DLD1 (cell line): ENCODE measurements around the gene MORC1.

ENCODE experiments used
- in situ Hi-C: cut with HindIII; loops from 2 replicates; pipeline ENCODE4 v1.10.0; 2017; ENCODE audit warnings: low sequenced_read_pairs

Gene MORC1

DNA sequence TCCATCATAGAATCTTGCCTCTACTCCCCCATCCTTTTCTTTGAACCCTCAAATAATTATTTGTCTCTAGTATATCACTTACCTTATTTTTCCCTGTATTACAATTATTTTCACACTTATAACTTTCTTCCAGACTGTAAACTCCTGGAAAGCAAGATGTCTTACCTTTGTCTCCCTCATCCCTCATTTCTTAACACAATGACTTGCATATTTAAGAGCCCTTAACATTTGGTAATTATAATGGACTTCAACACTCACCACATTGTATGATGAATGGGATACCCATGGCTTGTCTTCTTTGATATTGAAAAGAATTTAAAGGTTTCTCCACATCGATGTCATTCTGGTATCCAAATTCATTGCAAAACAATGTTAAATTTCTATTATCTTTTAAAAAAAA, 82.9 kb downstream of the MORC1 start:
- in situ Hi-C loops = no loop called here

DNA sequence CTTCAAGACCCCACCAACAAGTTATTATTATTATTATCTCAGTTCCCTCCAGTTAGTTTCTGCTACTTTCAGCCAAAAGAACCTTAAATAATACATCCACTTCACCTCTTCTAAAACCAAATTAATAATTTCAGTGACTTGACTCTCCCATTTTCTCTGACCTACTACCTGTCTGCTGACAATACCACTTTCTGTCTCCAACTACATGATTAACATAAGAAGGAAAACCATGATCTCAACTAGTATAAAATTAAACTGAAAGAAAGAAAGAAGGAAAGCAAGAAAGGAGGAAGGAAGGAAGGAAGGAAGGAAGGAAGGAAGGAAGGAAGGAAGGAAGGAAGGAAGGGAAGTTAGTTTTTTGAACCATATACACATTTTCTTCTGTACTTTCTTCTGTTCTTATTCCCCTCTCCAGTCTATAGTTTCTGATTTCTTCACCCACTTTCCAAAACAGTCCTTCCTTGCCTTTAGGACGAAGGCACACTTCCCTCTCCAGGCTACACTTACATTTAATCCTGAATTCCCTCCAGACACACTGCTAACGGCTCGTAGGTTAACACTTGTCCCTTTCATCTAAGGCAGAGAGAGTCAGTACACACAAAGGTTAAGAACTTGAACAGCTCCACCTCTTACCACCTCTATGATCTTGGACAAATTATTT, 84.8 kb downstream of the MORC1 start:
- in situ Hi-C loops = no loop called here

DNA sequence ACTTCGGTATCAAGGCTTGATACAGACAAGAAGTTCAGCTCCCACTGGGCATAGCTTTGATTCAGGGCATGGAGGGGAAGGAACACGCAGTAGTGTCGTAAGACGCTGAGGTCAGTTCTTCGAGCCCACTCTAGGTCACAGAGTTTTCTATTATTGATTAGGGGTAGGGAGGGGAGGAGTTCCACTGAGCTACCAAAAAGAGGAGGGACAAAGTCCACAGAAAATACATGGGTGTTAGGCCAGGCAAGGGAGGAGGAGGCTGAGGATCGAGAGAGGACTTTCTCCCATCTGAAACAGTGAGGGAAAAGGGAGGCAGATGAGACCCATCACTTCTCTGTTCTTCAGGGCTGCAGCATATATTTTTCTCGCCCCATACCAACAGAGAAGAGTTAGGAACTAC, 89.2 kb downstream of the MORC1 start:
- in situ Hi-C loops = no loop called here

DNA sequence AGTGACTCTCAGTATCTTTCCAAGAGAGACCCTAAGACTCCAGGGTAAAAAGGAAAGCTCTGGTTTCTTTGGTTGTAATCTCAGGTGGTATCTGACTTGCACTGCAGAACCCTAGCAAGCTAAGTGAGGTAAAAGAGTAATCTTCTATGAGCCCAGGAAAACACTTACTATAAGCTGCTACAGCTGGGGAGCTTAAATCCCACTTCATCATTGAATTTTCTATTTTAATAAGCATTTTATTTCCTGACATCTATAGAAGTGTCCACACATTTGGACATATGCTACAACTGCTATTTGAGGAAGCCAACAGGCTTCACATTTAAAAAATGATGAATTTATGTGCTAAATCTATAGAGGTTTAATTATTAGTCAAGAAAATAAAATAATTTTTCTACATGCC, 91.1 kb downstream of the MORC1 start:
- in situ Hi-C loops = no loop called here

DNA sequence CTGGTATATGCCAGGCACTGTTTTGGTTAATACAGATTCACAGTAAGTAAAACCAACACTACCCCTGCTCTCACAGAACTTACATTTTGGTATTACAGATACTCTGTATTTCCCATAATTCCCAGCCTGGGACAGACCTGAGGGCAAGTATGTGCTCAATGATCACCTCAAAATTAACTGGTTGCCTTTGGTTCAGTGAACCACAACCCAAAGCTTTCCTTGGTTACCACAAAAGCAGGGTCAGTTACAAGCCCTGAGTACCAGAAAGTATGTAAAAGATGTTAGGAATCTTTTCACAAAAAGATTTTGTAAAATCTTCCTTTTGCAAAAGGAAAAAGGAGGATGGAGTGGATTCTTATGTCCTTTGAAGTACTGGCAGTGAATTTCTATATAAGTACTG, 92.0 kb downstream of the MORC1 start:
- in situ Hi-C loops = no loop called here

- in situ Hi-C loops = no loop called here
Measured at GRCh38 chr3:109023656-109024254, 94.2 kb downstream of the MORC1 start.

DNA sequence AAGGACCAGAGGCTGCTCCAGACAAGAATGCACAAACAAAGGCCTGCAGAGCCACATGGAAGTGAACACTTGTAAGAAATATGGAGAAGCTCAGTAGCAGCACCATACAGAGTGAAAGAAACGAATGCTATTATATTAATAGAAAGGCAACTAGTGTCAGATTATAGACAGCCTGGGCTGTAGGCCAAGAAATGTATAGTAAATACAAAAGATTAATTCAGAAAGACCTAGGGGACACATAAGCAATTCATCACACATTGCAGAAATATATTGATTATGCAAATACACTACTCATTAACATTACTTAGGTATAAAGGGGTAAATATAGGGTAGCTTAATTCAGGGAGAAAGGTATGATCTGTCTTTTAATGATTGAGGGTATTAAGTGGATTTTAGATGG, 94.8 kb downstream of the MORC1 start:
- in situ Hi-C loops = no loop called here

DNA sequence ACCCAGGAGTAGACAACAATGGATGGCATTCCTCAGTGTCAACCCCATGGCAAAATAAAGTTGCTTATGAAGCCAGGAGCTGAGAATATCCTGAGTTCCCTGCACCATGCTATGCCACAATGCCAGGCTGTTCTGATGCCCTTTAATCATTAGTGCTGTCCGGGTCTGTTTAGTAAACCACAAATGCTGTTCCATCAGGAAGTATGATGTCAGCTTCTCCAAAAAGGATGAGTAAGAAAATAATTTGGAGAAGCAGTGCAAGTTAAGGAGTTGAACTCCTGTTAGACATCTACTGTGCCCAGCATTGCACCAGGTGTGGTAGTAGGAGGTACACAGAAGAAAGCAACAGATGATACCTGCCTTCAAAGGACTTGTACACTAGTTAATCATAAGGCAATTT, 96.4 kb downstream of the MORC1 start:
- in situ Hi-C loops = no loop called here

DNA sequence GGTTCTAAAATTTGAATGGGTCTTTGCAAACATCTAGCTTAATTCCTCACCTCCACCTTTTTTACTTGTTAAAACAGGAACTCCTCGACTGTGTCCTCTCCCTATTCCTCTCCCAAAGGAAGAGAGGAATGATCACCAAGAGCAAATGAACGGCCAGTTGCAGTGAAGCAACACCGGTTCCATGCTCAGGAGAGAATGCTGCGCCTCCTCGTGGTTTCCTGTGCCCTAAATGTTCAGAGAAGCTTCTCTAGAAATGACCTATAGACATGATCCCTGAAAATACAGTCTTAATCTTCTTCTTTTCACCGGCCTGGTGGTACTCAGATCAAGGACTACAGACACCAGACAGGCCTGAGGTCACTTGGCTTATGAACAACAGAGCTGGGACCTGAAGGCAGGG, 99.1 kb downstream of the MORC1 start:
- in situ Hi-C loops = no loop called here

DNA sequence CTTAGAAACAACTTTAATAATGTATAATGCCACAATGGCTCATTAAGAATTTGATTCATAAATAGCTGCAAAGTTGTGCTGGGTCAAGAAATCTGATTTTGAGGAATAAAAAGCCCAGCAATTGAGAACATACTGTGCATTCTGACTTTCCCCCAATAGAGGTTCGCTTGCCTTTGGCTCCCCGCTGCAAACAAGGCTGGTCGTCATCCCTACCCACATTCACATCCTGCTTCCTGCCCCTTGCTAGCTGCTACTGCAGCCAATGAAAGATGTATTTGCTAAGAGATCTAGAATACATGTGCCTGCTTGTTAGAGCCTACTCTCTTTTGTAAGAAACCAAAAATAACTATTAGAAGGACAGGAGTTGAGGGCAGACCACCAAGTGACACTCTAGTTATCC, 112.5 kb downstream of the MORC1 start:
- in situ Hi-C loops = no loop called here

DNA sequence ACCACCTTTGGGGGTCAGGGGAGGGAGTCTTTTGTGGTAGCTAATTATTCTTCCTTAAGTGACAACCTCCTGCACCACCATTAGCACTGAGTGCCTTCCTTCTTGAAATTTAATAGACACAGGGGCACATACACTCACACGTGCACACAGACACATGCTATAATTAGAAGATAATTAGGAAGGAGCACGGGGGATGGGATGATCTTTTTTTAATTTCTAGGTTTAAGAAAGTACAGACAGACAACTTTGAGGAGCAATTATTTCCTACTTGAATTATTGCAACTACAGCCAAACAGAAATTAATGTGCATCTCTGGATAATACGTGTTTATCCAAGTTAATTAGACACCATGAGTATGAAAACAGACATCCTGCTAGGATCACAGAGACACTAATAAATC, 119.5 kb downstream of the MORC1 start:
- in situ Hi-C loops = no loop called here

DNA sequence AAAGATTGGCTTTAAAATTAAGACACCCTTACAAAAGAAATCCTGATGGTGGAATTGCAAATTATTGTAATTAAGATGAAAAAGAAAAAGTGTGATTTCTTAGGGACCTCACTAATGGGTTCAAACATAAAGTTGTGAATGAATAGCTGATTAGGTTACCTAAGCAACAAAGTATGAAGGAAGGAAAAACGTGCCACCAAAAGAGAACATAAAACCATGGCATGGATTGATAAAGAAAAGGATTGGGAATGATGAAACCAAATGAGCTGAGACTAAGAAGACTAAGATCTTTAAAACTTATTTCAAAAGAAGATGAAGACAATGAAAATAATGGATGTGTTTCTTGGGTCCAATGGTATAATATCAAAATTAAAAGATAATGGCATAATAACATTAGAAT, 132.1 kb downstream of the MORC1 start:
- in situ Hi-C loops = no loop called here

DNA sequence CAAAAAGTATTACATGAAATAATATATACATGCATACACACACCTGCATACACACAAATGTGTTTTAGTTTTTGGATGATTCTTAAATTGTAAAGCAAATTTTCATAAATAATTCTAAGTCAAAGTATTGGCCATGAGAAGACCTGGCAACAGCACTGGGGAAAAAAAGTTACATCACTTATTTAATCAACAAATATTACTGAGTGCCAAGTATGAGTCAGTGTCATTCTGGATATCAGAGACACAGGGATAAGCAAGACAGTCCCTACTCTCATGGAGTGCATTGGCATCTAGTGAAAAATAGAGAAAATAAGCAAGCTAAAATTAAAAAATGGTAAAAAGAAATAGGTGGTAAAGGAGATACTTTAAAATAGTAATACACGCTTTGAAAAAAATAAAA, 134.9 kb downstream of the MORC1 start:
- in situ Hi-C loops = no loop called here

DNA sequence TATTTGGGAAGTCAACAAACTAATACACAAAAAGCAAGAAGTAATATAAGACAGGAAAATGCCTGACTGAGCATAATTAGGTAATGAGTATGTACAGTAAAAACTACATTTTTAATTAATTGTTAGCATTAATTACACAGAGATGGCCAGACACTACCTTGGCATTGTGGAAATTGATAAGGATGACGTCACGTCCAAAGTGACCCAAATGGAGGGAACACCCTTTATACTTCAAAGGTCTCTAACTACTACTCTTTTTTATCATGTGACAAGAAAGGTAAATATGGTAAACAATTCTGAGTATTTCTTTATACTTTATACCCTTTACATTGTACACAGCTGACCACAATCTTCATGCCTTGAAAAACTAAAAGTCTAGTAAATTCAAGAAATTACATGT, 141.9 kb downstream of the MORC1 start:
- in situ Hi-C loops = no loop called here

- in situ Hi-C loops = no loop called here
Measured at GRCh38 chr3:108973019-108973418, 144.9 kb downstream of the MORC1 start.

DNA sequence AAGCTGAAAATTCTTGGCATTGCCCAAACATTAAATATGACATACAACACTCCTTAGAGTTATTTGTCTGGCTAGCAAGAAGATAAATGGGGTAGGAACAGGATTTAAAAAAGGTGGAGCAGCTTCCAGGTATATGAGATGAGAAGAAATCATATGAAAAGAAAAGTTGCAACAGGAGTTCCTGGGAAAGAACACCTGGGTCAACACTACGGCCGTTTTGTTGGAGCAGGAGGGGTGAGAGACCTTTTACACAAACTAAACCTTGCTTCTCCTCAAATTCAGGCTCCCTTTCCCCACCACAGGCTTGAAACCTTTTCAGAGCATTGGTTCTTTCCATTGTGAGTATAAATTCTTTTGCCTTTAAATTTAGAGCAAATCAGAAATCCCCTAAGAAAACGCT, 145.5 kb downstream of the MORC1 start:
- in situ Hi-C loops = no loop called here

DNA sequence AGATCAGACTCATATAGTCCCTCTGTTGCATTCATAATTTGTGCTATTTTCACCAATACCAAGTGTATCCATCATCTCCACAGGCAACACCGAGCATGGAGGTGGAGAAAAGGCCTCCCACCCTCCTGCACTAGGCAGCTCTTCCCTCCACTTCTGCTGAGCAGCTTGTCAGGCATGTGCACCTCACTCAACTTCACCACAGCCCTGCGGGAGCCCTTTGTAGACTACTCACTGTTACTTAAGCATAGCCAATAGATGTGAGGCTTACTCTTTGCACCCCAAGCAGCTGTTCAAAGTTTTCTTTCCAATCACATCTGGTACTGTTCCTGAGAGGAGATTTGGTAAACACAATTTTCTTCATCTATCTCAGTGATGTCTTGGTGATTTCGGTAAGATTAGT, 147.4 kb downstream of the MORC1 start:
- in situ Hi-C loops = no loop called here

DNA sequence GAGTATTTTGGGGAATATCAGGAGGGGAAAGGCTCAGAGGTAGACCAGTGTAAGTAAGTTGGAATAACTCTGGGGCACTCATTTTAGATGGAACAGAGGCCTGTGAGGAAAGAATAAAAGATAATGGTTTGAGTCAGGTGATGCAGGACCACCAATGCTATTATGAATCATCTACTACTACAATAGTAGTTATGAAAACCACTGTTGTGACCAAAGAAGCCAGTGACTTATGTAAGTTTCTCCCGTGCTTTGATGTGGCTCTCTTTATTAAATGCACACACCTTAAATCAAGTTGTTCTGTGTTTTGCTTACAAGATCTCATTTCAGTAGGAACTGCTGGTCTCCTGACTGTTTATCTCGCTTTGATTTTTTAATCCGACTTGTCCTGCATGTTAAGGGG, 151.2 kb downstream of the MORC1 start:
- in situ Hi-C loops = no loop called here

DNA sequence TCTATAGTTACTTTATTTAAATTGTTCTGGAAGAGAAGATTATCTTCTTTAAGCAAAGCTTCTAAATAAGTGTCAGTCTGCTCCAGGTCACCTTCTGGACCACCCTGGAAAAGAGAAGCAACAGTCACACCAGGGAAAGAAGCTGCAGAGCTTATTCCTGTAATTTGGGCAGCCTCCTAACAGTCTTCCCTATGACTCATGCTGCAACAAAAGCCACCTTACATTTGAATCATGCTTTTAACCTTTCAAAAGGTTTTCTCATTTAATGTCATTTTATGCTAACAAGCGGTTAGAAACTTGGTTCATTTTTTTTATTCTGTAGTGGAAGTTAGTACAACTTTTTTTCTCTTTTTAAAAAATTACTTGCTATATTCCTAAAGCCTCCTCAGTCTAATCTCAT, 158.9 kb downstream of the MORC1 start:
- in situ Hi-C loops = no loop called here

DNA sequence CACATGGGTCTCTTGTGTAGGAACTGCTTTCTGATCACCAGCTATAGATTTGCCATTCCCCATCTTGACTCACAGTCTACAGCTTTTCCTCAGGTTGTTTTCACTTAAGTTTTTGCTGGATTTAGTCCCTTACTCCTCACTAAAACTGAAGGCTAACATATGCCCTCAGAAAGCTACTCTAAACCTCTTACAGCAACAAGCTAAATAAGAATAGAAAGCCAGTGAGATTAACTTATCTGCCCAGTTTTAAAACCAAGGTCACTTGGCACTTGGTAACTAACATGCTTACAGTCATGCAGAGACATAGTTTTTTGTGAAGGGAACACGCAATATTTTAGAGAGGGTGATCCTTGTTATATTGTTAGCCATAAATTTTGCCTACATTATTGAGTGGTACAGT, 164.2 kb downstream of the MORC1 start, which contains the start of gene GUCA1C:
TSS of gene GUCA1C (minus strand) at position 180 of the 400 bp plus-strand sequence. CDS start at position 63, 117 bp downstream.
- in situ Hi-C loops = no loop called here

DNA sequence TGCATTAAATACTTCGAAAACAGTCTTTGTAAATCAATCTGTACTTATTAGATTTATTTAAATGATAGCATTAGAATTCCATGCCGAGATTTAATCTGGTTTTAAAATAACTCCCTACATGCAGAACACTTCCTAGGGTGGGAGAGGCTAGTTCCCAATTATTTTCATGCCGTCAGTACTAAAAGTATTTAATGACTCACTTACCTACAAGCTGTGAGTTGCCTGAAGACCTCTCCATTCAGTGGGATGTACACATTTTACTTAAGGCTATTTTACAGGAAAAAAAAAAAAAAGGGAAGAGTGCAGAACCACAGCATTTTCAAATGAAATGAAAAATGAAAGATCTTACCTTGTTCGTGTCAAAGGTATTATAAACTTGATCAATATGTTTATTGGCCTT, 164.7 kb downstream of the MORC1 start:
- in situ Hi-C loops = no loop called here

DNA sequence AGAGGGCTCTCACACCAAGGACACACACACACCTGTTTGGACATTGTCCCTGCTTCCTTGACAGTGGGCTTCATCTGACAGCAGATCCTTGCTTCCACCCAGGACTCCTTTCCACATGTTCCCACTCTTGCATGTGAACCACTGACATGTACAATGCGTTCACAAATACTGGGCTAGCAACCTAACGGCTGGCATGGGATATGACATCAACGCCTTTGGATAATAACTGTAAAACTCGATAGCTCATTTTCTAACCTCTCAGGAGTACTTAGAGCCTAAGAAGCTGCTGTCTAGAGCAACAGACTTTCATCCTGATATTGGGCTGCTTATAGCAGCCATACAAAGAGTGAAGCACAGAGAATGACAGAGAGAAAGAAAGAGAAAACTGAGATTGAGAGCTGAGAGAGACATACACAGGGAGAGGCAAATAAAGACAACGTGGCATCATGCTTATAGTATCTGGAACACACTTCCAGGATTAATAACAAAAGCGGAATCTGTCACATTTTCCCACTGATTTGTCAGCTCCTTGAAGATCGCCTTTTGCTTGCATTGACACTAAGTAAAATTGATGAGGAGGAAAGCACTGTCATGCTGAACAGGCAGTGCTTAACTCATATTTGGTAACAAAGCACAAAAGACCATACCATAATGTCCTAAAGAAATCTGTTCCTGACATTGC, 166.0 kb downstream of the MORC1 start:
- in situ Hi-C loops = no loop called here
